SU-DHL-6 (cell line): Measurements from ENCODE around the gene SLC25A39.
A peak's percentile ranks its signal among the peaks of the same experiment; 100 is the strongest.

Experiments
- H2AFZ ChIP-seq: fragments of 200-600 bp; sonication (generic); 2 replicates; pipeline ENCODE4 v1.6.1; 2014; ENCODE audit warnings: low read depth, mild to moderate bottlenecking, moderate library complexity, mixed read lengths, antibody characterized with exemption, low read length; ENCODE audit not compliant: severe bottlenecking
- H3F3A ChIP-seq: fragments of 200-600 bp; shearing (Covaris generic); 2 replicates; pipeline ENCODE4 v1.6.0; 2016; ENCODE audit warnings: antibody characterized with exemption, mild to moderate bottlenecking; ENCODE audit not compliant: insufficient read depth
- H3K27ac ChIP-seq: fragments of 200-600 bp; sonication (generic); 2 replicates; pipeline ENCODE4 v1.5.1; 2016; ENCODE audit warnings: low read depth, mild to moderate bottlenecking, low read length, moderate library complexity, mixed read lengths
- H3K27me3 ChIP-seq: fragments of 200-600 bp; sonication (generic), shearing (Covaris generic); 2 replicates; pipeline ENCODE4 v1.6.0; 2014; ENCODE audit warnings: mild to moderate bottlenecking, low read length
- H3K36me3 ChIP-seq: fragments of 200-600 bp; sonication (generic); 2 replicates; pipeline ENCODE4 v1.6.1; 2014; ENCODE audit warnings: mild to moderate bottlenecking, low read length, mixed read lengths
- H3K4me2 ChIP-seq: fragments of 300-600, 200-600 bp; shearing (Covaris generic), sonication (generic); 2 replicates; pipeline ENCODE4 v1.6.0; 2014; ENCODE audit warnings: low read length, low read depth, mild to moderate bottlenecking; ENCODE audit not compliant: poor library complexity, severe bottlenecking
- H3K4me3 ChIP-seq: fragments of 200-600 bp; sonication (generic); 2 replicates; pipeline ENCODE4 v1.5.1; 2014; ENCODE audit warnings: antibody characterized with exemption, low read length, mild to moderate bottlenecking, mixed read lengths; ENCODE audit not compliant: insufficient read depth, poor library complexity, severe bottlenecking
- H3K79me2 ChIP-seq: fragments of 200-600 bp; sonication (generic); 2 replicates; pipeline ENCODE4 v1.6.1; 2014; ENCODE audit warnings: mild to moderate bottlenecking, low read length, moderate library complexity; ENCODE audit not compliant: insufficient read depth
- H3K9ac ChIP-seq: fragments of 200-600 bp; sonication (generic); 2 replicates; pipeline ENCODE4 v1.7.0; 2014; ENCODE audit warnings: mild to moderate bottlenecking, low read length
- H3K9me2 ChIP-seq: fragments of 200-600 bp; sonication (generic); replicated peaks from 2 replicates; pipeline ENCODE4 v1.6.1; 2014; ENCODE audit warnings: low read length; ENCODE audit not compliant: insufficient read depth
- H3K9me3 ChIP-seq: fragments of 200-600 bp; sonication (generic); 2 replicates; pipeline ENCODE4 v1.6.1; 2014; ENCODE audit warnings: low read length, mixed read lengths; ENCODE audit not compliant: insufficient read depth
- H4K20me1 ChIP-seq: fragments of 200-600 bp; sonication (generic); 2 replicates; pipeline ENCODE4 v1.6.1; 2014; ENCODE audit warnings: low read depth, mild to moderate bottlenecking, antibody characterized with exemption, low read length, moderate library complexity, mixed read lengths
- EZH2phosphoT487 ChIP-seq: fragments of 200-600 bp; sonication (generic), shearing (Covaris generic); conservative IDR thresholded peaks from 2 replicates; pipeline ENCODE4 v1.6.1; 2018; ENCODE audit warnings: mild to moderate bottlenecking, antibody characterized with exemption, low read length, moderate library complexity, mixed read lengths
- TF ChIP-seq, protein P1 (sequence below): fragments of 200-600 bp; sonication (generic); IDR thresholded peaks from one replicate; pipeline ENCODE4 v1.5.1; 2017; ENCODE audit warnings: antibody characterized with exemption, mild to moderate bottlenecking, low read length, moderate library complexity; ENCODE audit not compliant: insufficient read depth, poor library complexity, severe bottlenecking

The SLC25A39 gene

DNA sequence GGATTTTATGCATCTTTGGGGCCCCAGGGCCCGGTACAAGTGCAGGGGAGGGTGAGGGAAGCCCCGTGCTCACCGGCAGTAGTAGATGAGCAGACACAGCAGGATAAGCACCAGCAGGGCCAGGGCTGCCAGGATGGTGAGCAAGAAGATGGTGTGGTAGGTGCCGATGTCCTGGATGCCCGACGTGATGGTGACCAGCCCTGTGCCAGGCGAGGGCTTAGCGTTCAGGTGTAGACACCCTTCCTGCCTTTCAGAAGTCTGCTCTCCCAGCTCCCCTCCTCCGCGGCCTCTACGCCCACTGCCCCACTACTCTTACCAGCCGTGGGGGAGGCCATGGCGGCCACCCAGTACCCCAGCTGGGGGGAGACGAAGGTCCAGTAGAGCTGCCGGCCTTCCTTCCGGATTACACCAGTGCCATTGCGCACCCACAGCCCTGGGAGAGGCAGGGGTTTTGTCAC, 31.0 kb upstream of the SLC25A39 start:
- H3K27ac ChIP-seq: no peak overlapping the region
- TF ChIP-seq, protein P1, sequence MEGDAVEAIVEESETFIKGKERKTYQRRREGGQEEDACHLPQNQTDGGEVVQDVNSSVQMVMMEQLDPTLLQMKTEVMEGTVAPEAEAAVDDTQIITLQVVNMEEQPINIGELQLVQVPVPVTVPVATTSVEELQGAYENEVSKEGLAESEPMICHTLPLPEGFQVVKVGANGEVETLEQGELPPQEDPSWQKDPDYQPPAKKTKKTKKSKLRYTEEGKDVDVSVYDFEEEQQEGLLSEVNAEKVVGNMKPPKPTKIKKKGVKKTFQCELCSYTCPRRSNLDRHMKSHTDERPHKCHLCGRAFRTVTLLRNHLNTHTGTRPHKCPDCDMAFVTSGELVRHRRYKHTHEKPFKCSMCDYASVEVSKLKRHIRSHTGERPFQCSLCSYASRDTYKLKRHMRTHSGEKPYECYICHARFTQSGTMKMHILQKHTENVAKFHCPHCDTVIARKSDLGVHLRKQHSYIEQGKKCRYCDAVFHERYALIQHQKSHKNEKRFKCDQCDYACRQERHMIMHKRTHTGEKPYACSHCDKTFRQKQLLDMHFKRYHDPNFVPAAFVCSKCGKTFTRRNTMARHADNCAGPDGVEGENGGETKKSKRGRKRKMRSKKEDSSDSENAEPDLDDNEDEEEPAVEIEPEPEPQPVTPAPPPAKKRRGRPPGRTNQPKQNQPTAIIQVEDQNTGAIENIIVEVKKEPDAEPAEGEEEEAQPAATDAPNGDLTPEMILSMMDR: no peak
- H4K20me1 ChIP-seq: no peaks in the 10 kb centered on the region
- no peaks in the 10 kb centered on the region; the same call in 1 of the 2 replicates for H3K79me2 ChIP-seq
- no peak overlapping the region for H3K9ac ChIP-seq
- no peaks in the 10 kb centered on the region for H3K27me3 ChIP-seq
- no peak overlapping the region for H3K4me3 ChIP-seq
- H3K4me2 ChIP-seq: no peak overlapping the region
- no peaks in the 10 kb centered on the region for H3K36me3 ChIP-seq
- H3K9me2 ChIP-seq: no peaks in the 10 kb centered on the region
- H3F3A ChIP-seq: peaks cover 6% of the 10 kb centered on the region; the same call in 1 of the 2 replicates
- H3K9me3 ChIP-seq: no peaks in the 10 kb centered on the region
- no peak overlapping the region for H2AFZ ChIP-seq

GRCh38 chr17:44354582-44355561, 30.2 kb upstream of the SLC25A39 start:
- H3K4me2 ChIP-seq: peak overlapping the region; percentile 60
- no peaks in the 10 kb centered on the region for H4K20me1 ChIP-seq
- H3K9me3 ChIP-seq: no peaks in the 10 kb centered on the region
- no peak for TF ChIP-seq EZH2phosphoT487
- TF ChIP-seq, protein P1: peak; percentile 40
- H3K9ac ChIP-seq: peak overlapping the region; percentile 56; the same call in 1 of the 2 replicates
- H3K4me3 ChIP-seq: peak overlapping the region; percentile 19
- no peaks in the 10 kb centered on the region for H3K9me2 ChIP-seq
- H2AFZ ChIP-seq: no peak overlapping the region
- no peaks in the 10 kb centered on the region for H3K27me3 ChIP-seq
- H3K79me2 ChIP-seq: no peaks in the 10 kb centered on the region; the same call in 1 of the 2 replicates
- H3K27ac ChIP-seq: no peak overlapping the region
- H3K36me3 ChIP-seq: no peaks in the 10 kb centered on the region
- peaks cover 6% of the 10 kb centered on the region; the same call in 1 of the 2 replicates for H3F3A ChIP-seq

DNA sequence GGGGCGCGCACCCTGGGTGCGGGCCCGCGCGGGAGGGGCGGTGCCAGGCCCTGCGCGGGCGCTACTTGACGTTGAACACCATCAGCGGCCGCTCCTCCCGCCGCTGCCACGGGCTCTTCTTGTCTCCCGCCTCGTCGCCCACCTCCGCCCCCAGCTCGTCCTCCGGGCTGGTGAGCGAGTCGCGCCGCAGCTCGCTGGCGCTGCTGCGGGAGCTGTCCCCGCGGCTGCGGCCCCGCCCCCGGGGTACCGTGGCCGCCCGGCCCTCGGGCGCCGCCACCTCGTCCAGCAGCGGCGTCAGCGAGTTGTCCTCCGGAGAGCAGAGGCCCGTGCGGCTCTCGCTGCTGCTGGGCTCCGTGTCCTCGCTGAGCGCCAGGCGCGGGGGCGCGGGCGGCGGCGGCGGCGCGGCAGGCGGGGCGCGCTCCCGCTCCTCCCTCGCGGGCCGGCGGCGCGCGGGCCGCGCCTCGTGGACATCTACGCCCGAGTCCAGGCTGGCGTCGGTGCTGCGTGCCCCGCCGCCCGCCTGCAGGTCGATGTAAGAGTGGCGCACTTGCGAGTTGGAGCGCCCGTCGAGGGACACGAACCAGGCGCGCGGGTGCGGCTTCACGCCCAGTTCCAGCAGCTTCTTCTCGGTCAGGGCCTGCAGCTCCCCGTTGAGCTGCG, 29.2 kb upstream of the SLC25A39 start:
- peaks cover 13% of the 10 kb centered on the region; the same call in 1 of the 2 replicates for H3F3A ChIP-seq
- H4K20me1 ChIP-seq: no peaks in the 10 kb centered on the region
- H3K36me3 ChIP-seq: no peaks in the 10 kb centered on the region
- TF ChIP-seq, protein P1: no peak
- no peak for TF ChIP-seq EZH2phosphoT487
- H3K4me3 ChIP-seq: peak overlapping the region; percentile 51
- peak overlapping the region; percentile 66 for H2AFZ ChIP-seq
- H3K9me3 ChIP-seq: no peaks in the 10 kb centered on the region
- H3K9ac ChIP-seq: peak overlapping the region; percentile 56
- H3K4me2 ChIP-seq: peak overlapping the region; percentile 60
- no peaks in the 10 kb centered on the region; the same call in 1 of the 2 replicates for H3K79me2 ChIP-seq
- peak overlapping the region; percentile 56 for H3K27ac ChIP-seq
- no peaks in the 10 kb centered on the region for H3K9me2 ChIP-seq
- H3K27me3 ChIP-seq: no peaks in the 10 kb centered on the region
